K562 (cell line): ENCODE measurements around the gene TSPOAP1. TPM values are rescaled to one million over a fixed set of nuclear protein-coding genes. Genes with fewer than 3 reads are reported as not detected.

Source experiments
- BDP1 ChIP-seq: IDR thresholded peaks from 3 replicates; pipeline ENCODE4 v1.6.1; 2011; ENCODE audit not compliant: insufficient read length, insufficient read depth
- CEBPG ChIP-seq, 3 experiments: fragments of 200-800 bp in 1 of 3; sonication (Bioruptor generic) in 1 of 3; sonication (generic) in 1 of 3; formaldehyde crosslinking in 1 of 3; IDR thresholded peaks in 2 of 3; conservative IDR thresholded peaks in 1 of 3; 2 replicates each; pipeline versions ENCODE4 v1.6.1 to v1.8.0; 2016 to 2022; ENCODE audit warnings: missing compliant biosample characterization in 2 of 3, missing genetic modification characterization in 2 of 3, mild to moderate bottlenecking in 1 of 3, missing genetic modification reagents in 1 of 3
- EP300 ChIP-seq: IDR thresholded peaks from 2 replicates; pipeline ENCODE4 v1.6.1; 2012; ENCODE audit warnings: low read length, improper control_type of control experiment
- EP400 ChIP-seq: fragments of 450-650 bp; IDR thresholded peaks from 2 replicates; pipeline ENCODE4 v1.6.1; 2017; ENCODE audit warnings: antibody characterized with exemption, mild to moderate bottlenecking, moderate library complexity
- ID3 ChIP-seq, 2 experiments: fragments of 250-450 bp in 1 of 2; fragments of 450-650 bp in 1 of 2; sonication (Bioruptor Pico) in 1 of 2; IDR thresholded peaks; 2 replicates each; pipeline versions ENCODE4 v1.6.1 to v1.8.0; 2016 to 2021; ENCODE audit warnings: mild to moderate bottlenecking in 2 of 2, moderate library complexity in 2 of 2, missing compliant biosample characterization in 1 of 2, missing genetic modification characterization in 1 of 2
- MAZ ChIP-seq, 2 experiments: fragments of 450-650 bp in 1 of 2; sonication (generic) in 1 of 2; formaldehyde crosslinking; IDR thresholded peaks in 1 of 2; conservative IDR thresholded peaks in 1 of 2; 2 replicates each; pipeline versions ENCODE4 v1.4.0 to v1.5.0; 2020; ENCODE audit warnings: mild to moderate bottlenecking in 1 of 2, missing genetic modification reagents in 1 of 2
- MXI1 ChIP-seq: IDR thresholded peaks from 2 replicates; pipeline ENCODE4 v1.6.1; 2011; ENCODE audit warnings: low read depth, mild to moderate bottlenecking, improper control_type of control experiment, low read length
- MYBL2 ChIP-seq, 2 experiments: fragments of 450-650 bp in 1 of 2; sonication (generic) in 1 of 2; formaldehyde crosslinking in 1 of 2; IDR thresholded peaks; 2 replicates each; pipeline versions ENCODE4 v1.6.1 to v1.8.1; 2017 to 2022; ENCODE audit warnings: borderline replicate concordance in 1 of 2, inconsistent platforms in 1 of 2, low read depth in 1 of 2, mild to moderate bottlenecking in 1 of 2, missing genetic modification reagents in 1 of 2, moderate library complexity in 1 of 2
- NFRKB ChIP-seq: fragments of 450-650 bp; IDR thresholded peaks from 2 replicates; pipeline ENCODE4 v1.6.1; 2016; ENCODE audit warnings: low read depth
- NR1H2 ChIP-seq: sonication (generic); formaldehyde crosslinking; IDR thresholded peaks from 2 replicates; pipeline ENCODE4 v1.4.0; 2020; ENCODE audit warnings: mild to moderate bottlenecking, missing genetic modification reagents
- NR4A1 ChIP-seq, 2 experiments: fragments of 250-450 bp in 1 of 2; fragments of 450-650 bp in 1 of 2; sonication (Bioruptor Pico) in 1 of 2; IDR thresholded peaks; 2 replicates each; pipeline versions ENCODE4 v1.4.0 to v1.6.1; 2016 to 2020; ENCODE audit warnings: mild to moderate bottlenecking in 2 of 2, missing compliant biosample characterization in 1 of 2, missing genetic modification characterization in 1 of 2, moderate library complexity in 1 of 2
- PHF8 ChIP-seq: fragments of 200-600 bp; sonication (generic); IDR thresholded peaks from 2 replicates; pipeline ENCODE4 v1.6.1; 2012; ENCODE audit warnings: mixed run types, mild to moderate bottlenecking, inconsistent platforms, low read length, moderate library complexity, borderline replicate concordance
- RBM39 ChIP-seq: fragments of 200-400 bp; formaldehyde crosslinking; optimal IDR thresholded peaks from 2 replicates; pipeline ENCODE3; 2018; ENCODE audit warnings: low read depth, low read length
- TCF15 ChIP-seq: fragments of 250-450 bp; sonication (Bioruptor Pico); IDR thresholded peaks from 2 replicates; pipeline ENCODE4 v1.8.0; 2022; ENCODE audit warnings: moderate library complexity, mild to moderate bottlenecking, inconsistent platforms
- TEAD2 ChIP-seq: fragments of 450-650 bp; IDR thresholded peaks from 2 replicates; pipeline ENCODE4 v1.6.1; 2016; ENCODE audit warnings: missing genetic modification characterization, control low read depth, missing compliant biosample characterization
- U2AF1 ChIP-seq: fragments of 200-400 bp; formaldehyde crosslinking; optimal IDR thresholded peaks from 2 replicates; pipeline ENCODE3; 2017; ENCODE audit warnings: mild to moderate bottlenecking, low read depth, low read length, moderate library complexity
- YY1 ChIP-seq, 3 experiments: IDR thresholded peaks; 2 replicates each; pipeline ENCODE4 v1.6.1; 2011; ENCODE audit warnings: low read length in 2 of 3, mild to moderate bottlenecking in 2 of 3, moderate library complexity in 2 of 3, borderline replicate concordance in 1 of 3, control low read depth in 1 of 3, low read depth in 1 of 3; ENCODE audit not compliant: insufficient read depth in 3 of 3, insufficient replicate concordance in 2 of 3, control insufficient read depth in 1 of 3, insufficient read length in 1 of 3; ENCODE audit errors: extremely low read depth in 1 of 3
- ZKSCAN8 ChIP-seq: fragments of 200-800 bp; sonication (Bioruptor generic); IDR thresholded peaks from 2 replicates; pipeline ENCODE4 v1.6.1; 2016; ENCODE audit warnings: missing genetic modification characterization, missing compliant biosample characterization
- ZNF197 ChIP-seq: fragments of 200-800 bp; sonication (Bioruptor generic); IDR thresholded peaks from 2 replicates; pipeline ENCODE4 v1.6.1; 2016; ENCODE audit warnings: low read depth, missing genetic modification characterization, missing compliant biosample characterization
- ZNF77 ChIP-seq: fragments of 250-450 bp; sonication (Bioruptor Pico); IDR thresholded peaks from 2 replicates; pipeline ENCODE4 v1.5.0; 2020
- polyA plus RNA-seq, 8 experiments: library from polyadenylated mRNA; depleted of rRNA in 4 of 8; stranded (reverse) in 5 of 8; unstranded in 3 of 8; fragments of >200 nt; fragmentation: Nextera tagmentation in 2 of 8; fragmentation: Illumina TruSeq in 1 of 8; extraction: Ambion mirVana in 2 of 8; extraction: Trizol in 1 of 8; gene quantifications; 2 replicates each; pipeline versions ENCODE4 v1.2.1 to v1.2.3, GENCODE V29; 2011 to 2014; ENCODE audit warnings: inconsistent platforms in 1 of 8, missing spikeins in 1 of 8
- total RNA-seq, 7 experiments: library from RNA; depleted of rRNA in 6 of 7; stranded (reverse); fragments of >200 nt in 6 of 7; fragmentation: Illumina TruSeq in 2 of 7; extraction: Trizol in 2 of 7; gene quantifications; 2 replicates each; pipeline versions ENCODE4 v1.2.1 to v1.2.3, GENCODE V29; 2011 to 2021; ENCODE audit warnings: low replicate concordance in 1 of 7
- TF ChIP-seq, protein P1 (sequence below), 2 experiments: fragments of 200-800 bp in 1 of 2; sonication (Bioruptor generic) in 1 of 2; sonication (generic) in 1 of 2; formaldehyde crosslinking in 1 of 2; IDR thresholded peaks in 1 of 2; conservative IDR thresholded peaks in 1 of 2; 2 replicates each; pipeline versions ENCODE4 v1.5.0 to v1.6.1; 2016 to 2020; ENCODE audit warnings: missing compliant biosample characterization in 1 of 2, missing genetic modification characterization in 1 of 2, missing genetic modification reagents in 1 of 2

The TSPOAP1 gene
- total and polyA plus RNA-seq, 9 of the 15 experiments (the other 6 are each of a cell fraction or from before 2014, with no cell fraction given), result 0.87 to 3.9 (median 1.8) TPM; not detected in 2

- TF ChIP-seq U2AF1 (no peak), RBM39 (peak; percentile 48), ID3 (CRISPR knock-in tag; IDR thresholded peaks at IDR 0.05) (no peak), ID3 (tag; IDR thresholded peaks at IDR 0.05) (0 out of 2 replicates have a peak, but pooled peaks have one; percentile 22), NR1H2 (no peak), YY1 (IDR thresholded peaks at IDR 0.05; ENCODE audit: borderline replicate concordance in 1 of 3, control insufficient read depth in 1 of 3, extremely low read depth in 1 of 3, insufficient read depth in 3 of 3, insufficient read length in 1 of 3, insufficient replicate concordance in 2 of 3, low read depth in 1 of 3, low read length in 2 of 3) (peak in 1 of 3 experiments; percentile 13), NR4A1 (CRISPR knock-in tag; IDR thresholded peaks at IDR 0.05) (no peak), NR4A1 (tag; IDR thresholded peaks at IDR 0.05) (peak; percentile 52; the same call in 1 of the 2 replicates), ZNF197 (CRISPR knock-in tag) (0 out of 2 replicates have a peak, but pooled peaks have one; percentile 48), MYBL2 (IDR thresholded peaks at IDR 0.05; ENCODE audit: low read depth) (no peak), MYBL2 (CRISPR knock-in tag; IDR thresholded peaks at IDR 0.05; ENCODE audit: borderline replicate concordance) (no peak), PHF8 (peak; percentile 8; the same call in 1 of the 2 replicates), TEAD2 (tag) (0 out of 2 replicates have a peak, but pooled peaks have one; percentile 24), BDP1 (no peak), CEBPG (CRISPR knock-in tag; IDR thresholded peaks at IDR 0.05) (peak; percentile 55; the same call in 1 of the 2 replicates), CEBPG (tag; conservative IDR thresholded peaks at IDR 0.05 in 1 of 2, IDR thresholded peaks at IDR 0.05 in 1 of 2) (no peak), MXI1 (no peak), EP300 (no peak), EP400 (peak; percentile 60), ZNF77 (no peak), MAZ (CRISPR knock-in tag; conservative IDR thresholded peaks at IDR 0.05 in 1 of 2, IDR thresholded peaks at IDR 0.05 in 1 of 2) (no peak), TCF15 (CRISPR knock-in tag) (0 out of 2 replicates have a peak, but pooled peaks have one; percentile 26), NFRKB (0 out of 2 replicates have a peak, but pooled peaks have one; percentile 12), ZKSCAN8 (CRISPR knock-in tag) (peak; percentile 51; the same call in 1 of the 2 replicates)
- TF ChIP-seq, protein P1, sequence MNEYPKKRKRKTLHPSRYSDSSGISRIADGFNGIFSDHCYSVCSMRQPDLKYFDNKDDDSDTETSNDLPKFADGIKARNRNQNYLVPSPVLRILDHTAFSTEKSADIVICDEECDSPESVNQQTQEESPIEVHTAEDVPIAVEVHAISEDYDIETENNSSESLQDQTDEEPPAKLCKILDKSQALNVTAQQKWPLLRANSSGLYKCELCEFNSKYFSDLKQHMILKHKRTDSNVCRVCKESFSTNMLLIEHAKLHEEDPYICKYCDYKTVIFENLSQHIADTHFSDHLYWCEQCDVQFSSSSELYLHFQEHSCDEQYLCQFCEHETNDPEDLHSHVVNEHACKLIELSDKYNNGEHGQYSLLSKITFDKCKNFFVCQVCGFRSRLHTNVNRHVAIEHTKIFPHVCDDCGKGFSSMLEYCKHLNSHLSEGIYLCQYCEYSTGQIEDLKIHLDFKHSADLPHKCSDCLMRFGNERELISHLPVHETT (CRISPR knock-in tag; conservative IDR thresholded peaks at IDR 0.05 in 1 of 2, IDR thresholded peaks at IDR 0.05 in 1 of 2), result 0 out of 4 replicates have a peak, but pooled peaks of 1 of the 2 experiments have one; percentile 22
These were observed 11.3 kb upstream of the TSPOAP1 start (continued) for GRCh38 chr17:58339755-58340404.
